ENCODE measurements around the gene PPFIA1. TPM values are rescaled to one million over a fixed set of nuclear protein-coding genes. Genes with fewer than 3 reads are reported as not detected.

PPFIA1 gene
- total and polyA plus RNA-seq, 2 donors (not counting 1 experiment from before 2014, with no cell fraction given) = 38.8 to 39.8 TPM

DNA sequence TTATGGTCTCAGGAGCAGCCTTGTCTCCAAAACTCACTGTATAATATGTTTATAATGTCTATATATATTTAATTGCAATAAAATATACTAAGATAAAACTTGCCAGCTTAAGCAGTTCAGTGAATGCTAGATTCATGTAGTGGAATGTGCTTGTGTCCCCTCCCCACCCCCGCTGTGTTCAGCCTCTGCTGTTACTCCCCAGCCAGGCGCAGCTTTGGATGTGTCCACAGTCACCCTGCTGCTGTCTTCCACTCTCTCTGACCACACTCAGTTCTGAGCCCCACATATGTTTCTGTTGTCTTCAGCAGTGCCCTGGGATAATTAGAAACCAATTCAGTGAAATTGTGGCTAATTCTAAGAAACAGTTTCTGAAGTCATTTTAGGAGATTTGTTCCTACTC, 52.2 kb downstream of the PPFIA1 start:
- Histone ChIP-seq H4K20me1 (ENCODE audit: control insufficient read depth, extremely low read depth, insufficient read depth, low read length) (no peaks in the 10 kb centered on the region), H3K9me3 (ENCODE audit: control insufficient read depth, insufficient read depth, low read depth, low read length) (no peaks in the 10 kb centered on the region), H3K9ac (ENCODE audit: insufficient read depth, low read length) (no peak overlapping the region), H3K79me2 (ENCODE audit: control insufficient read depth, insufficient read depth, low read length) (no peaks in the 10 kb centered on the region), H3K27ac (ENCODE audit: insufficient read depth, low read length) (no peak overlapping the region), H3K4me3 (replicated peaks in 1 of 4; ENCODE audit: control extremely low read depth in 1 of 4, insufficient read depth in 1 of 4, low read depth in 3 of 4, low read length in 4 of 4) (no peak overlapping the region), H3K4me2 (ENCODE audit: extremely low read depth, insufficient read depth, low read length) (no peak overlapping the region), H3K36me3 (ENCODE audit: control insufficient read depth, insufficient read depth, low read length) (peaks cover 7% of the 10 kb centered on the region), H3K27me3 (ENCODE audit: control insufficient read depth, insufficient read depth, low read length) (no peaks in the 10 kb centered on the region), H3K4me1 (ENCODE audit: control insufficient read depth, extremely low read depth, insufficient read depth, low read length) (peaks cover 12% of the 10 kb centered on the region), H2AFZ (ENCODE audit: low read length) (no peak overlapping the region)
- no peak for DNase-seq (ENCODE audit: low read depth in 2 of 2)
- TF ChIP-seq EZH2 (IDR thresholded peaks at IDR 0.05; ENCODE audit: low read length, missing control alignments) = no peak
- no peak for TF ChIP-seq CTCF (conservative IDR thresholded peaks at IDR 0.05 in 1 of 2, IDR thresholded peaks at IDR 0.05 in 1 of 2; ENCODE audit: low read depth in 1 of 2, low read length in 2 of 2)

- Histone ChIP-seq H3K27ac (ENCODE audit: insufficient read depth, low read length) (peak overlapping the region; percentile 60), H3K4me2 (ENCODE audit: extremely low read depth, insufficient read depth, low read length) (no peak overlapping the region), H3K79me2 (ENCODE audit: control insufficient read depth, insufficient read depth, low read length) (no peaks in the 10 kb centered on the region), H3K4me1 (ENCODE audit: control insufficient read depth, extremely low read depth, insufficient read depth, low read length) (peaks cover 12% of the 10 kb centered on the region), H2AFZ (ENCODE audit: low read length) (no peak overlapping the region), H3K9ac (ENCODE audit: insufficient read depth, low read length) (no peak overlapping the region), H3K36me3 (ENCODE audit: control insufficient read depth, insufficient read depth, low read length) (peaks cover 6% of the 10 kb centered on the region), H3K27me3 (ENCODE audit: control insufficient read depth, insufficient read depth, low read length) (no peaks in the 10 kb centered on the region), H3K9me3 (ENCODE audit: control insufficient read depth, insufficient read depth, low read depth, low read length) (no peaks in the 10 kb centered on the region), H4K20me1 (ENCODE audit: control insufficient read depth, extremely low read depth, insufficient read depth, low read length) (no peaks in the 10 kb centered on the region), H3K4me3 (replicated peaks in 1 of 4; ENCODE audit: control extremely low read depth in 1 of 4, insufficient read depth in 1 of 4, low read depth in 3 of 4, low read length in 4 of 4) (no peak overlapping the region)
- DNase-seq (ENCODE audit: low read depth in 2 of 2) = peak; percentile 41 to 45
- TF ChIP-seq CTCF (conservative IDR thresholded peaks at IDR 0.05 in 1 of 2, IDR thresholded peaks at IDR 0.05 in 1 of 2; ENCODE audit: low read depth in 1 of 2, low read length in 2 of 2) = no peak
Observed at GRCh38 chr11:70323806-70324205, 53.3 kb downstream of the PPFIA1 start.

DNA sequence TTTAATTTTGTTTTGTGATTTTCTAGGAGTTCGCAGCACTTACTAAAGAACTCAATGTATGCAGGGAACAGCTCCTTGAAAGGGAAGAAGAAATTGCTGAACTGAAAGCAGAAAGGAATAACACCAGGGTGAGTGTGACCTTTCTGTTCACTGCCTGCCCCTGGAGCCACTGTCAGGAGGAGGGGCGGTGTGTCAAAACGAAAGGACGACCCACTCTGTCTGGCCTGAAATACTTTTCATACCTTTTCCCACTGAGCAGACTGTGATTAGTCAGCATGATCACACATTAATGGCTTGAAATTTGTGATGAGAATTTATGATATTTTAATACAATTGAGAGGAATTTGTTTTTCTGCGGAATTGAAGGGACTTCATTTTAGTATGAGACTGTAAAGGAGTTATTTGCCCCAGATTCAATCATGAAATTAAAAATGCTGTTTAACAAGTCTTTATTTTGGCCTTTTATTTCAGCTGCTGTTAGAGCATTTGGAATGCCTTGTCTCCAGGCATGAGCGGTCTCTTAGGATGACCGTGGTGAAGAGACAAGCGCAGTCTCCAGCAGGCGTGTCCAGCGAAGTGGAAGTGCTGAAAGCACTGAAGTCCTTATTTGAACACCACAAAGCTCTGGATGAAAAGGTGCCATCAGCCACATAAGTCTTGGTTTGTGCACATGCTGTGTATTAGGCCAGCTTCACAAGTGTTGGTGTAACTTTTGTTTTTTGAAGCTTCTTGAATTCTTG, 54.1 kb downstream of the PPFIA1 start:
- H3K36me3 ChIP-seq (ENCODE audit: control insufficient read depth, insufficient read depth, low read length) = peaks cover 6% of the 10 kb centered on the region
- TF ChIP-seq EZH2 (IDR thresholded peaks at IDR 0.05; ENCODE audit: low read length, missing control alignments) = no peak
- no peak for TF ChIP-seq CTCF (conservative IDR thresholded peaks at IDR 0.05 in 1 of 2, IDR thresholded peaks at IDR 0.05 in 1 of 2; ENCODE audit: low read depth in 1 of 2, low read length in 2 of 2)
- no peak overlapping the region for H2AFZ ChIP-seq (ENCODE audit: low read length)
- H3K4me1 ChIP-seq (ENCODE audit: control insufficient read depth, extremely low read depth, insufficient read depth, low read length) = peaks cover 12% of the 10 kb centered on the region
- no peaks in the 10 kb centered on the region for H3K79me2 ChIP-seq (ENCODE audit: control insufficient read depth, insufficient read depth, low read length)
- H4K20me1 ChIP-seq (ENCODE audit: control insufficient read depth, extremely low read depth, insufficient read depth, low read length) = no peaks in the 10 kb centered on the region
- H3K27me3 ChIP-seq (ENCODE audit: control insufficient read depth, insufficient read depth, low read length) = no peaks in the 10 kb centered on the region
- H3K9me3 ChIP-seq (ENCODE audit: control insufficient read depth, insufficient read depth, low read depth, low read length) = no peaks in the 10 kb centered on the region
- H3K4me2 ChIP-seq (ENCODE audit: extremely low read depth, insufficient read depth, low read length) = no peak overlapping the region
- H3K27ac ChIP-seq (ENCODE audit: insufficient read depth, low read length) = peak overlapping the region; percentile 60
- H3K4me3 ChIP-seq (replicated peaks in 1 of 4; ENCODE audit: control extremely low read depth in 1 of 4, insufficient read depth in 1 of 4, low read depth in 3 of 4, low read length in 4 of 4) = no peak overlapping the region
- H3K9ac ChIP-seq (ENCODE audit: insufficient read depth, low read length) = no peak overlapping the region
- peak in 1 of 2 donors; percentile 56 for DNase-seq (ENCODE audit: low read depth in 2 of 2)
